Lower lobe of right lung (tissue), 2 donors: ENCODE data around the gene GAS6. TPM values are rescaled to one million over a fixed set of nuclear protein-coding genes. Genes with fewer than 3 reads are reported as not detected.
"Not testable (repeated sequence)": the region's sequence is repeated elsewhere in the genome, so short reads cannot be mapped to it uniquely, and the experiment has no call there.

Source experiments
- ATAC-seq, 2 donors: fragments of 200-7000 bp; cut with Tn5 transposase; one replicate each; pipeline ENCODE4 v1.9.1; 2020 to 2022; ENCODE audit warnings: mild to moderate bottlenecking in 2 of 2, moderate library complexity in 2 of 2
- DNase-seq: peaks from one replicate; pipeline ENCODE4 v3.0.0-alpha.2; 2020
- H3K27ac ChIP-seq: fragments of 200-600 bp; one replicate; pipeline ENCODE4 v1.8.0; 2022
- H3K27me3 ChIP-seq: fragments of 200-600 bp; one replicate; pipeline ENCODE4 v1.8.0; 2022; ENCODE audit warnings: low read depth
- H3K36me3 ChIP-seq: fragments of 200-600 bp; one replicate; pipeline ENCODE4 v1.8.0; 2022; ENCODE audit warnings: mild to moderate bottlenecking
- H3K4me1 ChIP-seq: fragments of 200-600 bp; one replicate; pipeline ENCODE4 v1.8.0; 2022
- H3K4me3 ChIP-seq: fragments of 200-600 bp; one replicate; pipeline ENCODE4 v1.8.0; 2022; ENCODE audit warnings: mild to moderate bottlenecking
- H3K9me3 ChIP-seq: fragments of 200-600 bp; one replicate; pipeline ENCODE4 v1.8.0; 2022
- intact Hi-C: fragments of 100-400 bp; cut with DNase I; formaldehyde crosslinking; loops from one replicate; pipeline ENCODE4 v1.11.0; 2022
- total RNA-seq: library from RNA; stranded (reverse); fragmentation: NEBNext Ultra II Directional; extraction: Animal tissue kit (Norgen Biotek cat#: 25700); gene quantifications from one replicate; pipeline ENCODE4 v1.2.1, GENCODE V29; 2021
- TF ChIP-seq, protein P1 (sequence below): fragments of 200-600 bp; IDR thresholded peaks from one replicate; pipeline ENCODE4 v1.8.0; 2022; ENCODE audit warnings: antibody characterized with exemption, mild to moderate bottlenecking
- donor health status: DM: no; HTN: yes; CAD: no; lungs with severe emphysema.

GAS6 gene
- total RNA-seq, 1 donor from 2014 or later, result 111 TPM

GRCh38 chr13:113792236-113792770 lies 71.6 kb downstream of the GAS6 start:
- no peaks in the 10 kb centered on the region for H3K9me3 ChIP-seq
- no peaks in the 10 kb centered on the region for H3K27me3 ChIP-seq
- intact Hi-C loops, result no loop called here
- H3K4me3 ChIP-seq, result no peak overlapping the region
- no peak overlapping the region for H3K27ac ChIP-seq
- DNase-seq (no peak), ATAC-seq (no peak)
- H3K4me1 ChIP-seq, result no peaks in the 10 kb centered on the region
- peaks cover 5% of the 10 kb centered on the region for H3K36me3 ChIP-seq
- TF ChIP-seq, protein P1, sequence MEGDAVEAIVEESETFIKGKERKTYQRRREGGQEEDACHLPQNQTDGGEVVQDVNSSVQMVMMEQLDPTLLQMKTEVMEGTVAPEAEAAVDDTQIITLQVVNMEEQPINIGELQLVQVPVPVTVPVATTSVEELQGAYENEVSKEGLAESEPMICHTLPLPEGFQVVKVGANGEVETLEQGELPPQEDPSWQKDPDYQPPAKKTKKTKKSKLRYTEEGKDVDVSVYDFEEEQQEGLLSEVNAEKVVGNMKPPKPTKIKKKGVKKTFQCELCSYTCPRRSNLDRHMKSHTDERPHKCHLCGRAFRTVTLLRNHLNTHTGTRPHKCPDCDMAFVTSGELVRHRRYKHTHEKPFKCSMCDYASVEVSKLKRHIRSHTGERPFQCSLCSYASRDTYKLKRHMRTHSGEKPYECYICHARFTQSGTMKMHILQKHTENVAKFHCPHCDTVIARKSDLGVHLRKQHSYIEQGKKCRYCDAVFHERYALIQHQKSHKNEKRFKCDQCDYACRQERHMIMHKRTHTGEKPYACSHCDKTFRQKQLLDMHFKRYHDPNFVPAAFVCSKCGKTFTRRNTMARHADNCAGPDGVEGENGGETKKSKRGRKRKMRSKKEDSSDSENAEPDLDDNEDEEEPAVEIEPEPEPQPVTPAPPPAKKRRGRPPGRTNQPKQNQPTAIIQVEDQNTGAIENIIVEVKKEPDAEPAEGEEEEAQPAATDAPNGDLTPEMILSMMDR, result no peak

DNA sequence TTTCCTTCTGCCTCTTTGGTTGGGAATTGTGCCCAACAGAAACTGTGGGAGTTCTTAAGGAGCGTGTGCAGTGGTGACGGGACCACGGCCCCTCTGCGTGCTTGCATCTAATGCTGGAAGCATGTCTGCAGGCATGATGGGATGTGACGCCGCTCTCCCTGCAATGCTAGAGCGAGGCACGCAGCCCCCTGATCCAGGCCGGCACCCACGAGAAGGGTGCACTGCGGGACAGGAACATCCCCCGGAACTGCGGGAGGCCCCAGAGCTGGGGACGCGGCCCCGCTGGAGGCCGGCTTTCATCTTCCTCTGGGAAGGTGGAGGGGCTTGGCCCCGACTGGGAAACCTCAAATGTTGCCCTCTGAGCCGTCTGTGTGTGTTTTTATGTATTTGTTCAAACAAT lies 72.1 kb downstream of the GAS6 start:
- intact Hi-C loops, result no loop called here
- no peaks in the 10 kb centered on the region for H3K27me3 ChIP-seq
- no peaks in the 10 kb centered on the region for H3K9me3 ChIP-seq
- no peak overlapping the region for H3K4me3 ChIP-seq
- DNase-seq (no peak), ATAC-seq (no peak)
- no peaks in the 10 kb centered on the region for H3K4me1 ChIP-seq
- TF ChIP-seq, protein P1, result no peak
- no peak overlapping the region for H3K27ac ChIP-seq
- peaks cover 5% of the 10 kb centered on the region for H3K36me3 ChIP-seq

DNA sequence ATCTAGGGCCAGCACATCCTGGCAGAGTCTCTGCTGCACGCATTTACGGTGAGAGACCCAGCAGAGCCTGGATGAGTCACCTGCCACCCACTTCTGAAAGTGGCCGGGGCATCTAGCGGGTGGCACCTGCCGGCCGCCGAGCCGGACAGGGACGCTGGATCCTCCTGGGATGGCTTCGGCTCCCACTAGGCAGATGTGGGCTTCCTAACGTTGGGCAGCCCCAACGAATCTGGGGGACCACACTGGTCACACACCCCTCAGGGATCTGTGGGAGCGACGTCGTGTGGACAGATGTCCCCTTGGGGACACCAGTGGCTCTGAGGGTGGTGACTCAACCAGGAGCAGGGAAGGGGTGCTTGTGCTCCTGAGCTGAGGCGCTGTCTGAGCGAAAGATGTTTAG lies 72.7 kb downstream of the GAS6 start:
- Histone ChIP-seq H3K36me3 (peaks cover 5% of the 10 kb centered on the region), H3K4me1 (no peaks in the 10 kb centered on the region), H3K27ac (no peak overlapping the region), H3K27me3 (no peaks in the 10 kb centered on the region), H3K4me3 (no peak overlapping the region), H3K9me3 (no peaks in the 10 kb centered on the region)
- ATAC-seq (no peak), DNase-seq (no peak)
- intact Hi-C loops, result no loop called here
- TF ChIP-seq, protein P1, result no peak

DNA sequence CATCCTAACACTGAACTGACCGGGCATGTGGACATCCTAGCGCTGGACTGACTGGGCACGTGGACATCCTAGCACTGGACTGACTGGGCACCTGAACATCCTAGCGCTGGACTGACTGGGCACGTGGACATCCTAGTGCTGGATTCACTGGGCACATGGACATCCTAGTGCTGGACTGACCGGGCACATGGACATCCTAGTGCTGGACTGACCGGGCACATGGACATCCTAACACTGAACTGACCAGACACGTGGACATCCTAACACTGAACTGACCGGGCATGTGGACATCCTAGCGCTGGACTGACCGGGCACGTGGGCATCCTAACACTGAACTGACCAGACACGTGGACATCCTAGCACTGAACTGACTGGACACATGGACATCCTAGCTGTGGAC lies 73.9 kb downstream of the GAS6 start:
- H3K27ac ChIP-seq, H3K9me3 ChIP-seq, ATAC-seq, DNase-seq, H3K4me3 ChIP-seq, H3K4me1 ChIP-seq, H3K27me3 ChIP-seq, H3K36me3 ChIP-seq, intact Hi-C loops: not testable (repeated sequence)

DNA sequence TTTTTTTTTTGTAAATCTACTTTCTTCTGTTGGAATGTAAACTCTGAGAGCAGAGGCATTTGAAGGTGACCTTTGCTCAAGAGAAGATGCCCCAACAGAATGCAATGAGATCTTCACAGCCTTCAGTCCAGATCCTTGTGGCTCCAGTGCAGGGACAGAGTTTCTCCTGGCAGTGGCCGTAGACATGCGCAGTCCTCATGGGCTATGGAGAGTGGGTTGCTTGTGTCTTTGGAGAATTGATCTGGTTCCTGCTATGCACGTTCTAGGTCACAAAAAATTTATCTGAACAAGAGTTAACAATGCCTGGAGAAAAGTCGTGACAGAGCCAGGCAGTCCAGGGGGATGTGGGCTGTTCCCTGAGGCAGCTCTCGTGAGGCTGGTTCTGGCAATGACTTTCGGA lies 74.7 kb downstream of the GAS6 start:
- no peak overlapping the region for H3K4me3 ChIP-seq
- no peaks in the 10 kb centered on the region for H3K27me3 ChIP-seq
- DNase-seq (no peak), ATAC-seq (no peak)
- H3K9me3 ChIP-seq, result no peaks in the 10 kb centered on the region
- intact Hi-C loops, result no loop called here
- H3K4me1 ChIP-seq, result no peaks in the 10 kb centered on the region
- TF ChIP-seq, protein P1, result no peak
- no peak overlapping the region for H3K27ac ChIP-seq
- peaks cover 5% of the 10 kb centered on the region for H3K36me3 ChIP-seq

- Histone ChIP-seq H3K4me1 (no peaks in the 10 kb centered on the region), H3K9me3 (no peaks in the 10 kb centered on the region), H3K4me3 (no peak overlapping the region), H3K36me3 (peaks cover 3% of the 10 kb centered on the region), H3K27ac (no peak overlapping the region), H3K27me3 (no peaks in the 10 kb centered on the region)
- DNase-seq (no peak), ATAC-seq (no peak)
- intact Hi-C loops, result no loop called here
- TF ChIP-seq, protein P1, result no peak
Measured at GRCh38 chr13:113788413-113789135, 75.3 kb downstream of the GAS6 start.
